22Rv1 (cell line): Measurements from ENCODE around the gene DNAJB14.

Experiments
- ZFX ChIP-seq: fragments of 450-650 bp; IDR thresholded peaks from 2 replicates; pipeline ENCODE4 v1.6.1; 2017; ENCODE audit warnings: antibody characterized with exemption, borderline replicate concordance
- TF ChIP-seq, protein P1 (sequence below): fragments of 450-650 bp; IDR thresholded peaks from 2 replicates; pipeline ENCODE4 v1.5.1; 2017; ENCODE audit warnings: mild to moderate bottlenecking

DNA sequence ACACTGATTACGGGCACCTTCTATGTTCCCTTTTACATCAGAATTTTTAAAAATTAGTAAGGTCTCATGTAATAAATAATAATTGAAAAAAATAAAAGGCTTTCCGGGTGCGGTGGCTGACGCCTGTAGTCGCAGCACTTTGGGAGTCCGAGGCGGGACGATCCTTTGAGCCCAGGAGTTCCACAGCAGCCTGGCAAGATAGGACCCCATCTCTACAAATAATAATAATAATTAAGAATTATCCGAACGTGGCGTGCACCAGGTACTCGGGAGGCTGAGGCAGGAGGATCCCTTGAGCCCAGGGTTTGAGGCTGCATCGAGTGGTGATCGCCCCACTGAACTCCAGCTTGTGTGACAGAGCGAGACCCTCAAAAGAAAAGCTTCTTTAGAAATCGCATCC, 51.4 kb downstream of the DNAJB14 start:
- TF ChIP-seq, protein P1, sequence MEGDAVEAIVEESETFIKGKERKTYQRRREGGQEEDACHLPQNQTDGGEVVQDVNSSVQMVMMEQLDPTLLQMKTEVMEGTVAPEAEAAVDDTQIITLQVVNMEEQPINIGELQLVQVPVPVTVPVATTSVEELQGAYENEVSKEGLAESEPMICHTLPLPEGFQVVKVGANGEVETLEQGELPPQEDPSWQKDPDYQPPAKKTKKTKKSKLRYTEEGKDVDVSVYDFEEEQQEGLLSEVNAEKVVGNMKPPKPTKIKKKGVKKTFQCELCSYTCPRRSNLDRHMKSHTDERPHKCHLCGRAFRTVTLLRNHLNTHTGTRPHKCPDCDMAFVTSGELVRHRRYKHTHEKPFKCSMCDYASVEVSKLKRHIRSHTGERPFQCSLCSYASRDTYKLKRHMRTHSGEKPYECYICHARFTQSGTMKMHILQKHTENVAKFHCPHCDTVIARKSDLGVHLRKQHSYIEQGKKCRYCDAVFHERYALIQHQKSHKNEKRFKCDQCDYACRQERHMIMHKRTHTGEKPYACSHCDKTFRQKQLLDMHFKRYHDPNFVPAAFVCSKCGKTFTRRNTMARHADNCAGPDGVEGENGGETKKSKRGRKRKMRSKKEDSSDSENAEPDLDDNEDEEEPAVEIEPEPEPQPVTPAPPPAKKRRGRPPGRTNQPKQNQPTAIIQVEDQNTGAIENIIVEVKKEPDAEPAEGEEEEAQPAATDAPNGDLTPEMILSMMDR: no peak
- TF ChIP-seq ZFX: no peak
